HepG2 (cell line): Measurements from ENCODE around the gene CRNKL1. TPM values are rescaled to one million over a fixed set of nuclear protein-coding genes. Genes with fewer than 3 reads are reported as not detected.

Experiments
- CEBPZ ChIP-seq: IDR thresholded peaks from 2 replicates; pipeline ENCODE4 v1.6.1; 2012; ENCODE audit warnings: low read length, improper control_type of control experiment
- DZIP1 ChIP-seq: sonication (generic); formaldehyde crosslinking; IDR thresholded peaks from 2 replicates; pipeline ENCODE4 v1.5.0; 2020; ENCODE audit warnings: mild to moderate bottlenecking, missing genetic modification reagents
- HOXA7 ChIP-seq: sonication (generic); formaldehyde crosslinking; IDR thresholded peaks from 2 replicates; pipeline ENCODE4 v1.8.1; 2022; ENCODE audit warnings: mild to moderate bottlenecking, missing genetic modification reagents, moderate library complexity
- KAT7 ChIP-seq: IDR thresholded peaks from 2 replicates; pipeline ENCODE4 v1.6.1; 2018; ENCODE audit warnings: borderline replicate concordance, missing compliant biosample characterization
- MATR3 ChIP-seq: sonication (generic); formaldehyde crosslinking; IDR thresholded peaks from 2 replicates; pipeline ENCODE4 v1.4.0; 2020; ENCODE audit warnings: missing genetic modification reagents
- MED1 ChIP-seq: sonication (generic); formaldehyde crosslinking; IDR thresholded peaks from 2 replicates; pipeline ENCODE4 v1.4.0; 2020; ENCODE audit warnings: missing genetic modification reagents
- MXI1 ChIP-seq: IDR thresholded peaks from 3 replicates; pipeline ENCODE4 v1.6.1; 2012; ENCODE audit warnings: low read depth, low read length, inconsistent platforms, borderline replicate concordance
- MYPOP ChIP-seq: sonication (generic); formaldehyde crosslinking; IDR thresholded peaks from 2 replicates; pipeline ENCODE4 v1.8.1; 2023; ENCODE audit warnings: mild to moderate bottlenecking, moderate library complexity, missing genetic modification reagents
- POLR2G ChIP-seq: fragments of 200-400 bp; formaldehyde crosslinking; IDR thresholded peaks from 2 replicates; pipeline ENCODE4 v1.6.1; 2018; ENCODE audit warnings: mild to moderate bottlenecking, low read depth, low read length, moderate library complexity
- TFE3 ChIP-seq: IDR thresholded peaks from 2 replicates; pipeline ENCODE4 v1.6.1; 2016
- YEATS4 ChIP-seq: sonication (generic); formaldehyde crosslinking; IDR thresholded peaks from 2 replicates; pipeline ENCODE4 v1.4.0; 2020; ENCODE audit warnings: missing genetic modification reagents, borderline replicate concordance
- YY1 ChIP-seq: IDR thresholded peaks from 2 replicates; pipeline ENCODE4 v1.6.1; 2011; ENCODE audit warnings: low read length, low read depth, moderate library complexity, mild to moderate bottlenecking; ENCODE audit not compliant: insufficient read depth, insufficient replicate concordance
- ZMYM2 ChIP-seq: sonication (generic); formaldehyde crosslinking; IDR thresholded peaks from 2 replicates; pipeline ENCODE4 v1.8.0; 2022; ENCODE audit warnings: mild to moderate bottlenecking, missing genetic modification reagents
- ZNF547 ChIP-seq: sonication (generic); formaldehyde crosslinking; IDR thresholded peaks from 2 replicates; pipeline ENCODE4 v1.5.1; 2020; ENCODE audit warnings: mild to moderate bottlenecking, missing genetic modification reagents
- ZNF749 ChIP-seq: sonication (generic); formaldehyde crosslinking; IDR thresholded peaks from 2 replicates; pipeline ENCODE4 v1.8.0; 2022; ENCODE audit warnings: mild to moderate bottlenecking, missing genetic modification reagents, moderate library complexity, borderline replicate concordance
- ZNF781 ChIP-seq: sonication (generic); formaldehyde crosslinking; IDR thresholded peaks from 2 replicates; pipeline ENCODE4 v1.5.1; 2020; ENCODE audit warnings: borderline replicate concordance, mild to moderate bottlenecking, missing genetic modification reagents; ENCODE audit errors: not compliant biosample characterization
- ZSCAN5A ChIP-seq: sonication (generic); formaldehyde crosslinking; IDR thresholded peaks from 2 replicates; pipeline ENCODE4 v1.8.0; 2022; ENCODE audit warnings: mild to moderate bottlenecking, missing genetic modification reagents, borderline replicate concordance
- polyA plus RNA-seq, 8 experiments: library from polyadenylated mRNA; depleted of rRNA in 3 of 8; stranded (reverse) in 7 of 8; unstranded in 1 of 8; fragments of >200 nt; fragmentation: Illumina TruSeq in 4 of 8; extraction: Trizol in 4 of 8; gene quantifications; 2 replicates each; pipeline versions ENCODE4 v1.2.1 to v1.2.3, GENCODE V29; 2011 to 2016; ENCODE audit warnings: low read depth in 4 of 8, missing spikeins in 1 of 8, mixed read lengths in 1 of 8; ENCODE audit not compliant: insufficient read depth in 1 of 8
- total RNA-seq, 5 experiments: library from RNA; depleted of rRNA; stranded (reverse); fragments of >200 nt; fragmentation: Illumina TruSeq; extraction: Trizol; gene quantifications; 2 replicates each; pipeline ENCODE4 v1.2.3, GENCODE V29; 2016; ENCODE audit warnings: low read depth in 1 of 5

Gene CRNKL1
- total and polyA plus RNA-seq, 2 of the 13 experiments (the other 11 are each of a cell fraction or from before 2014, with no cell fraction given), result 12.3 to 64.5 TPM

GRCh38 chr20:20002101-20002998 is 49.9 kb downstream of the CRNKL1 start (continued):
- no peak for TF ChIP-seq DZIP1 (CRISPR knock-in tag)
- no peak for TF ChIP-seq ZNF547 (CRISPR knock-in tag)
- TF ChIP-seq ZNF749 (CRISPR knock-in tag), result no peak
- no peak for TF ChIP-seq TFE3 (CRISPR knock-in tag)
- no peak for TF ChIP-seq CEBPZ
- peak; percentile 24; the same call in 1 of the 3 replicates for TF ChIP-seq MXI1
- no peak for TF ChIP-seq YEATS4 (CRISPR knock-in tag)
- TF ChIP-seq ZSCAN5A (CRISPR knock-in tag), result 0 out of 2 replicates have a peak, but pooled peaks have one; percentile 26
- TF ChIP-seq YY1, result no peak
- TF ChIP-seq ZMYM2 (CRISPR knock-in tag), result peak; percentile 67
- TF ChIP-seq POLR2G, result no peak
- TF ChIP-seq ZNF781 (CRISPR knock-in tag), result no peak
- no peak for TF ChIP-seq MYPOP (CRISPR knock-in tag)
- no peak for TF ChIP-seq MATR3 (CRISPR knock-in tag)
- TF ChIP-seq KAT7 (CRISPR knock-in tag), result peak; percentile 61; the same call in 1 of the 2 replicates
- TF ChIP-seq HOXA7, result 0 out of 2 replicates have a peak, but pooled peaks have one; percentile 41
- peak; percentile 83 for TF ChIP-seq MED1 (CRISPR knock-in tag)
